HG02763 (cell line): ENCODE measurements around the gene OMD.
"Not testable (repeated sequence)": the region's sequence is repeated elsewhere in the genome, so short reads cannot be mapped to it uniquely, and the experiment has no call there.

Experiments
- ATAC-seq: cut with Tn5 transposase; IDR thresholded peaks from one replicate; pipeline ENCODE4 v1.9.1; 2021; ENCODE audit warnings: mild to moderate bottlenecking, moderate library complexity; ENCODE audit not compliant: unreplicated experiment

Gene OMD

GRCh38 chr9:92414566-92414965 is 9.7 kb downstream of the OMD start:
- no peak for ATAC-seq

- not testable (repeated sequence) for ATAC-seq
Observed at GRCh38 chr9:92411157-92411556, 13.1 kb downstream of the OMD start.

- no peak for ATAC-seq
Observed at GRCh38 chr9:92408747-92409478, 15.4 kb downstream of the OMD start.

- no peak for ATAC-seq
Observed at GRCh38 chr9:92407818-92408217, 16.5 kb downstream of the OMD start.

- peak; percentile 57 for ATAC-seq
Observed at GRCh38 chr9:92406477-92406876, 17.8 kb downstream of the OMD start.

- no peak for ATAC-seq
Observed at GRCh38 chr9:92405818-92406217, 18.5 kb downstream of the OMD start.

GRCh38 chr9:92404042-92404836 is 20.0 kb downstream of the OMD start, which contains the start of gene OGN:
Gene OGN, minus strand, starts transcription at chr9:92404578. Its CDS starts 1,171 bp downstream, at chr9:92403407.
- ATAC-seq, result no peak

- ATAC-seq, result no peak
Observed at GRCh38 chr9:92402826-92403745, 21.2 kb downstream of the OMD start.

- no peak for ATAC-seq
Observed at GRCh38 chr9:92402360-92402759, 21.9 kb downstream of the OMD start.

- ATAC-seq, result no peak
Observed at GRCh38 chr9:92397853-92398252, 26.4 kb downstream of the OMD start.

GRCh38 chr9:92395617-92396016 is 28.7 kb downstream of the OMD start:
- no peak for ATAC-seq

- no peak for ATAC-seq
Observed at GRCh38 chr9:92393686-92394085, 30.6 kb downstream of the OMD start.

GRCh38 chr9:92392690-92393089 is 31.6 kb downstream of the OMD start:
- no peak for ATAC-seq

GRCh38 chr9:92385953-92386352 is 38.3 kb downstream of the OMD start:
- no peak for ATAC-seq

- ATAC-seq, result no peak
Observed at GRCh38 chr9:92385477-92385876, 38.8 kb downstream of the OMD start.

- ATAC-seq, result no peak
Observed at GRCh38 chr9:92385001-92385400, 39.3 kb downstream of the OMD start.

GRCh38 chr9:92384375-92384774 is 39.9 kb downstream of the OMD start:
- no peak for ATAC-seq

GRCh38 chr9:92381775-92382174 is 42.5 kb downstream of the OMD start:
- no peak for ATAC-seq

GRCh38 chr9:92380603-92381002 is 43.7 kb downstream of the OMD start:
- no peak for ATAC-seq

GRCh38 chr9:92378865-92379560 is 45.3 kb downstream of the OMD start:
- ATAC-seq, result no peak

- no peak for ATAC-seq
Observed at GRCh38 chr9:92377876-92378275, 46.4 kb downstream of the OMD start.
